Measurements from ENCODE around the gene CR2.
"Not testable (repeated sequence)": the region's sequence is repeated elsewhere in the genome, so short reads cannot be mapped to it uniquely, and the experiment has no call there.

The CR2 gene

GRCh38 chr1:207454046-207454964 lies at the start of gene CR2:
Gene CR2 (plus strand): TSS chr1:207454328. CDS start chr1:207454419, 91 bp downstream.
- peak; percentile 68 for DNase-seq

GRCh38 chr1:207404849-207405525 lies 49.1 kb upstream of the CR2 start:
- no peak for DNase-seq

- DNase-seq: no peak
Observed at GRCh38 chr1:207405814-207406213, 48.3 kb upstream of the CR2 start.

GRCh38 chr1:207407655-207408260 lies 46.4 kb upstream of the CR2 start:
- no peak for DNase-seq

GRCh38 chr1:207412845-207413244 lies 41.3 kb upstream of the CR2 start:
- DNase-seq: no peak

- peak; percentile 22 for DNase-seq
Observed at GRCh38 chr1:207414606-207415108, 39.5 kb upstream of the CR2 start.

GRCh38 chr1:207417076-207417475 lies 37.1 kb upstream of the CR2 start:
- no peak for DNase-seq

- no peak for DNase-seq
Observed at GRCh38 chr1:207418351-207418750, 35.8 kb upstream of the CR2 start.

GRCh38 chr1:207420109-207420508 lies 34.0 kb upstream of the CR2 start:
- DNase-seq: no peak

- no peak for DNase-seq
Observed at GRCh38 chr1:207421078-207421477, 33.0 kb upstream of the CR2 start.

GRCh38 chr1:207423560-207424292 lies 30.4 kb upstream of the CR2 start:
- no peak for DNase-seq

- DNase-seq: no peak
Observed at GRCh38 chr1:207424570-207425131, 29.5 kb upstream of the CR2 start.

- no peak for DNase-seq
Observed at GRCh38 chr1:207427832-207428585, 26.1 kb upstream of the CR2 start.

GRCh38 chr1:207428783-207429182 lies 25.3 kb upstream of the CR2 start:
- DNase-seq: no peak

- DNase-seq: no peak
Observed at GRCh38 chr1:207429963-207430362, 24.2 kb upstream of the CR2 start.

- no peak for DNase-seq
Observed at GRCh38 chr1:207430602-207431001, 23.5 kb upstream of the CR2 start.

GRCh38 chr1:207431508-207431907 lies 22.6 kb upstream of the CR2 start:
- no peak for DNase-seq

- no peak for DNase-seq
Observed at GRCh38 chr1:207433435-207433834, 20.7 kb upstream of the CR2 start.

- DNase-seq: not testable (repeated sequence)
Observed at GRCh38 chr1:207436746-207437145, 17.4 kb upstream of the CR2 start.

- DNase-seq: no peak
Observed at GRCh38 chr1:207440626-207441025, 13.5 kb upstream of the CR2 start.

- no peak for DNase-seq
Observed at GRCh38 chr1:207444514-207445217, 9.5 kb upstream of the CR2 start.

Measured in activated naive CD4-positive, alpha-beta T cell treated with anti-CD3 and anti-CD28 coated beads, Interleukin-2, amount 50 U/mL, for 16 hours (primary cell).